HCT116 (cell line): Measurements from ENCODE around the gene PRAME. TPM values are rescaled to one million over a fixed set of nuclear protein-coding genes. Genes with fewer than 3 reads are reported as not detected.

Source experiments
- ATAC-seq: fragments of 200-7000 bp; cut with Tn5 transposase; 2 replicates; pipeline ENCODE4 v1.9.1; 2020; ENCODE audit warnings: mild to moderate bottlenecking, moderate library complexity
- BruUV-seq: library from RNA; stranded (reverse); fragments of 400-500 nt; replicated peaks from 2 replicates; lab custom pipeline; 2021; lab: Mats Ljungman, UMichigan
- CTCF ChIA-PET: fragments of 300-600 bp; sonication (Branson Sonifier 250); formaldehyde crosslinking; loops from one replicate; lab custom pipeline; 2021; ENCODE audit warnings: antibody characterized with exemption; lab: Charles Lee
- POLR2A ChIA-PET: fragments of 300-600, 350-600 bp; sonication (Branson Sonifier 250); formaldehyde crosslinking; loops from one replicate; lab custom pipeline; 2021; ENCODE audit warnings: antibody characterized with exemption; lab: Charles Lee
- RAD21 ChIA-PET, 2 experiments: fragments of 300-600 bp; sonication (Branson Sonifier 250); formaldehyde crosslinking; loops; one replicate each; lab custom pipeline; 2023; ENCODE audit warnings: low total read pairs in 2 of 2; ENCODE audit not compliant: uncharacterized antibody in 2 of 2, unreplicated experiment in 2 of 2, low non-redundant PET in 1 of 2; lab: Charles Lee
- DNase-seq: peaks from one replicate; pipeline ENCODE4 v3.0.0-alpha.2; 2010; ENCODE audit warnings: low read depth, low spot score
- H2AFZ ChIP-seq: fragments of 200-600 bp; shearing (Covaris generic), sonication (generic); 2 replicates; pipeline ENCODE4 v1.6.1; 2017; ENCODE audit warnings: low read depth, mixed run types, mixed read lengths, antibody characterized with exemption, low read length; ENCODE audit not compliant: poor library complexity, severe bottlenecking
- H3K27ac ChIP-seq: 2 replicates; pipeline ENCODE4 v1.5.1; 2012; ENCODE audit warnings: low read depth, low read length
- H3K27me3 ChIP-seq: fragments of 200-600 bp; sonication (generic); 2 replicates; pipeline ENCODE4 v1.6.1; 2016; ENCODE audit warnings: mixed run types, low read length, mixed read lengths; ENCODE audit not compliant: insufficient read depth
- H3K36me3 ChIP-seq, 2 experiments: fragments of 200-500 bp in 1 of 2; fragments of 200-600 bp in 1 of 2; sonication (Bioruptor generic) in 1 of 2; sonication (generic) in 1 of 2; 2 replicates each; pipeline versions ENCODE4 v1.5.1 to v1.6.1; 2014 to 2016; ENCODE audit warnings: low read length in 2 of 2, inconsistent platforms in 1 of 2, mixed read lengths in 1 of 2, mixed run types in 1 of 2; ENCODE audit not compliant: insufficient read depth in 2 of 2, control insufficient read depth in 1 of 2
- H3K4me1 ChIP-seq, 2 experiments: fragments of 200-600 bp in 1 of 2; sonication (generic) in 1 of 2; 2 replicates each; pipeline versions ENCODE4 v1.5.1 to v1.6.1; 2012 to 2017; ENCODE audit warnings: low read length in 2 of 2, inconsistent platforms in 1 of 2, mild to moderate bottlenecking in 1 of 2, mixed read lengths in 1 of 2, mixed run types in 1 of 2, moderate library complexity in 1 of 2; ENCODE audit not compliant: insufficient read depth in 2 of 2, control insufficient read depth in 1 of 2
- H3K4me2 ChIP-seq: fragments of 200-600 bp; sonication (generic); 2 replicates; pipeline ENCODE4 v1.6.1; 2017; ENCODE audit warnings: mixed run types, low read length, mixed read lengths
- H3K4me3 ChIP-seq, 2 experiments: fragments of 200-600 bp in 1 of 2; sonication (generic) in 1 of 2; replicated peaks in 1 of 2; 2 replicates each; pipeline ENCODE4 v1.5.1; 2011 to 2016; ENCODE audit warnings: low read length in 2 of 2, control low read depth in 1 of 2, low read depth in 1 of 2, mild to moderate bottlenecking in 1 of 2, mixed read lengths in 1 of 2, mixed run types in 1 of 2
- H3K79me2 ChIP-seq: fragments of 200-600 bp; sonication (generic); 2 replicates; pipeline ENCODE4 v1.6.1; 2017; ENCODE audit warnings: mild to moderate bottlenecking, mixed run types, low read length, moderate library complexity, mixed read lengths; ENCODE audit not compliant: insufficient read depth
- H3K9ac ChIP-seq: fragments of 200-600 bp; sonication (generic); 2 replicates; pipeline ENCODE4 v1.6.1; 2016; ENCODE audit warnings: low read length, mixed read lengths
- H3K9me2 ChIP-seq: fragments of 200-600 bp; sonication (generic), shearing (Covaris generic); 2 replicates; pipeline ENCODE4 v1.6.1; 2017; ENCODE audit warnings: mixed run types, mild to moderate bottlenecking, moderate library complexity; ENCODE audit not compliant: insufficient read depth
- H3K9me3 ChIP-seq, 2 experiments: fragments of 200-500 bp in 1 of 2; fragments of 200-600 bp in 1 of 2; sonication (Bioruptor generic) in 1 of 2; sonication (generic) in 1 of 2; 2 replicates each; pipeline ENCODE4 v1.6.1; 2014 to 2017; ENCODE audit warnings: low read length in 2 of 2, mixed read lengths in 2 of 2, inconsistent platforms in 1 of 2, low read depth in 1 of 2, mild to moderate bottlenecking in 1 of 2, mixed run types in 1 of 2, moderate library complexity in 1 of 2; ENCODE audit not compliant: control insufficient read depth in 1 of 2, insufficient read depth in 1 of 2
- H4K20me1 ChIP-seq: fragments of 200-600 bp; sonication (generic), shearing (Covaris generic); 2 replicates; pipeline ENCODE4 v1.6.1; 2017; ENCODE audit warnings: mixed run types, mild to moderate bottlenecking, moderate library complexity; ENCODE audit not compliant: insufficient read depth
- CBX3 ChIP-seq: IDR thresholded peaks from 2 replicates; pipeline ENCODE4 v1.6.1; 2012; ENCODE audit warnings: low read depth
- EGR1 ChIP-seq: IDR thresholded peaks from 2 replicates; pipeline ENCODE4 v1.6.1; 2012; ENCODE audit warnings: low read depth
- POLR2A ChIP-seq: IDR thresholded peaks from 2 replicates; pipeline ENCODE4 v1.7.0; 2011; ENCODE audit warnings: borderline replicate concordance; ENCODE audit not compliant: insufficient read depth, insufficient read length; ENCODE audit errors: extremely low read depth
- SIN3A ChIP-seq: IDR thresholded peaks from 2 replicates; pipeline ENCODE4 v1.6.1; 2012; ENCODE audit warnings: low read depth
- SP1 ChIP-seq: IDR thresholded peaks from 2 replicates; pipeline ENCODE4 v1.6.1; 2012; ENCODE audit warnings: low read depth
- SRF ChIP-seq: IDR thresholded peaks from 2 replicates; pipeline ENCODE4 v1.6.1; 2012; ENCODE audit warnings: low read depth
- intact Hi-C: fragments of 100-400 bp; cut with micrococcal nuclease; formaldehyde crosslinking; loops from 2 replicates; pipeline ENCODE4 v1.10.0; 2022
- total RNA-seq: library from RNA; stranded (reverse); gene quantifications from one replicate; pipeline ENCODE4 v1.2.1, GENCODE V29; 2021; ENCODE audit not compliant: unreplicated experiment
- TF ChIP-seq, protein P1 (sequence below): IDR thresholded peaks from 2 replicates; pipeline ENCODE4 v1.6.1; 2012; ENCODE audit warnings: low read depth
- TF ChIP-seq, protein P2 (sequence below): IDR thresholded peaks from 2 replicates; pipeline ENCODE4 v1.6.1; 2012
- TF ChIP-seq, protein P3 (sequence below), 3 experiments: fragments of 200-600 bp in 1 of 3; sonication (generic) in 1 of 3; IDR thresholded peaks in 2 of 3; conservative IDR thresholded peaks in 1 of 3; 2 replicates each; pipeline ENCODE4 v1.5.1; 2012 to 2017; ENCODE audit warnings: low read depth in 2 of 3, low read length in 2 of 3, antibody characterized with exemption in 1 of 3, borderline replicate concordance in 1 of 3, control low read depth in 1 of 3, mild to moderate bottlenecking in 1 of 3, mixed read lengths in 1 of 3, mixed run types in 1 of 3, moderate library complexity in 1 of 3; ENCODE audit not compliant: insufficient read depth in 1 of 3
- TF ChIP-seq, protein P4 (sequence below): IDR thresholded peaks from 2 replicates; pipeline ENCODE4 v1.6.1; 2011; ENCODE audit warnings: mild to moderate bottlenecking, low read length, moderate library complexity; ENCODE audit not compliant: insufficient replicate concordance; ENCODE audit errors: extremely low read depth
- TF ChIP-seq, protein P5 (sequence below): IDR thresholded peaks from 2 replicates; pipeline ENCODE4 v1.6.1; 2012

Gene PRAME
- total RNA-seq, 1 experiment from 2014 or later, result 28.4 TPM

DNA sequence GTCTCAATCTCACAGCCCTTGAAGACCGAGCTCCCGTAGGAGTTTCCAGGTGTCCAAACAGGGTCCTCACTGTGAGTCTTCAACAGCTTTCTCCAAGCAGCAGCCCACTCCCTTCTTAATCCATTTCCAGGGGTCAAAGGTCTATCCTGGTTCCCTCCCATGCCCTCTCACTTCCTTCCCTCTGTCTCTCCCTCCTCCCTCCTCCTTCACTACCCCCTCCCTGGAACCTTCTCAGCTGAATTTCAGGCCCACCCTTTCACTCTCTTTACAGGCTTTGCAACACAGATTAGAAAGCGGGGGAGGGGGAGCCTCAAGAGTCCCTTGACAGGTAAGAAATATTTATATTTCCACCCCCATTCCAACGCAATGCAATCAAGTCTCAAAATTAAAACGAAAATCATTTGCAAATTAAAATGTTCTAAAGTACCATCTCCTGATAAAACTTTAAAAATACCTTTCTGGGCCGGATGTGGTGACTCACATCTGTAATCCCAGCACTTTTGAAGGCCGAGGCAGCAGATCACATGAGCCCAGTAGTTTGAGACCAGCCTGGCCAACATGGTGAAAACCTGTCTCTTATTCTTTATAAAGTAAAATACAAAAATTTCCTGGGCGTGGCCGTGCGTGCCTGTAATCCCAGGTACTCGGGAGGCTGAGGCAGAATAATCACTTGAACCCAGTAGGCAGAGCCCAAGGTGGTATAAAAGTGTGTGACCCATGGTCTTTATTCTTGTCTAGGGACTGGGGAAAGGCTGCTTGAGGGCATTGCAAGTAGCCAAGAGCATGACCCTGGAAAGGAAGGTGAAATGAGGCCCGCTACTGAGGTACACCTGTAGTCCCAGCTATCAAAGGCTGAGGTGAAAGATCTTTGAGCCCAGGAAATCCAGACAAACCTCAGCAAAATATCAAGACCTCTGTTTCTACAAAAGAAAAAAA is 38.1 kb downstream of the PRAME start:
- intact Hi-C loops, result no loop called here
- CTCF ChIA-PET, result interaction anchor here (1.1 to 1.6 kb wide), 3 partner anchors 12 to 66 kb away, joined by 5 to 7 read pairs (median 6); partner anchors contain the start of genes PRAME and ZNF280B
- POLR2A ChIA-PET, result interaction anchor here (0.6 to 1.7 kb wide), 3 partner anchors 12 to 75 kb away, joined by 4 to 8 read pairs (median 5); partner anchors contain the start of gene ZNF280B
- peak overlapping the region; percentile 53 for H3K4me2 ChIP-seq
- no peaks in the 10 kb centered on the region for H3K9me3 ChIP-seq
- H2AFZ ChIP-seq, result peak overlapping the region; percentile 40
- H3K4me1 ChIP-seq, result peaks cover 0 to 16% of the 10 kb centered on the region in 2 experiments; a peak in 2 of 4 replicates
- no peak overlapping the region for H3K27ac ChIP-seq
- H4K20me1 ChIP-seq, result no peaks in the 10 kb centered on the region
- no peaks in the 10 kb centered on the region for H3K9me2 ChIP-seq
- no peak for ATAC-seq
- H3K79me2 ChIP-seq, result no peaks in the 10 kb centered on the region
- no peak for DNase-seq
- no peaks in the 10 kb centered on the region for H3K36me3 ChIP-seq
- no peak for TF ChIP-seq POLR2A
- TF ChIP-seq, protein P1, sequence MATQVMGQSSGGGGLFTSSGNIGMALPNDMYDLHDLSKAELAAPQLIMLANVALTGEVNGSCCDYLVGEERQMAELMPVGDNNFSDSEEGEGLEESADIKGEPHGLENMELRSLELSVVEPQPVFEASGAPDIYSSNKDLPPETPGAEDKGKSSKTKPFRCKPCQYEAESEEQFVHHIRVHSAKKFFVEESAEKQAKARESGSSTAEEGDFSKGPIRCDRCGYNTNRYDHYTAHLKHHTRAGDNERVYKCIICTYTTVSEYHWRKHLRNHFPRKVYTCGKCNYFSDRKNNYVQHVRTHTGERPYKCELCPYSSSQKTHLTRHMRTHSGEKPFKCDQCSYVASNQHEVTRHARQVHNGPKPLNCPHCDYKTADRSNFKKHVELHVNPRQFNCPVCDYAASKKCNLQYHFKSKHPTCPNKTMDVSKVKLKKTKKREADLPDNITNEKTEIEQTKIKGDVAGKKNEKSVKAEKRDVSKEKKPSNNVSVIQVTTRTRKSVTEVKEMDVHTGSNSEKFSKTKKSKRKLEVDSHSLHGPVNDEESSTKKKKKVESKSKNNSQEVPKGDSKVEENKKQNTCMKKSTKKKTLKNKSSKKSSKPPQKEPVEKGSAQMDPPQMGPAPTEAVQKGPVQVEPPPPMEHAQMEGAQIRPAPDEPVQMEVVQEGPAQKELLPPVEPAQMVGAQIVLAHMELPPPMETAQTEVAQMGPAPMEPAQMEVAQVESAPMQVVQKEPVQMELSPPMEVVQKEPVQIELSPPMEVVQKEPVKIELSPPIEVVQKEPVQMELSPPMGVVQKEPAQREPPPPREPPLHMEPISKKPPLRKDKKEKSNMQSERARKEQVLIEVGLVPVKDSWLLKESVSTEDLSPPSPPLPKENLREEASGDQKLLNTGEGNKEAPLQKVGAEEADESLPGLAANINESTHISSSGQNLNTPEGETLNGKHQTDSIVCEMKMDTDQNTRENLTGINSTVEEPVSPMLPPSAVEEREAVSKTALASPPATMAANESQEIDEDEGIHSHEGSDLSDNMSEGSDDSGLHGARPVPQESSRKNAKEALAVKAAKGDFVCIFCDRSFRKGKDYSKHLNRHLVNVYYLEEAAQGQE, result no peak
- TF ChIP-seq, protein P2, sequence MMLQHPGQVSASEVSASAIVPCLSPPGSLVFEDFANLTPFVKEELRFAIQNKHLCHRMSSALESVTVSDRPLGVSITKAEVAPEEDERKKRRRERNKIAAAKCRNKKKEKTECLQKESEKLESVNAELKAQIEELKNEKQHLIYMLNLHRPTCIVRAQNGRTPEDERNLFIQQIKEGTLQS, result no peak
- TF ChIP-seq SRF, result no peak
- TF ChIP-seq, protein P3, sequence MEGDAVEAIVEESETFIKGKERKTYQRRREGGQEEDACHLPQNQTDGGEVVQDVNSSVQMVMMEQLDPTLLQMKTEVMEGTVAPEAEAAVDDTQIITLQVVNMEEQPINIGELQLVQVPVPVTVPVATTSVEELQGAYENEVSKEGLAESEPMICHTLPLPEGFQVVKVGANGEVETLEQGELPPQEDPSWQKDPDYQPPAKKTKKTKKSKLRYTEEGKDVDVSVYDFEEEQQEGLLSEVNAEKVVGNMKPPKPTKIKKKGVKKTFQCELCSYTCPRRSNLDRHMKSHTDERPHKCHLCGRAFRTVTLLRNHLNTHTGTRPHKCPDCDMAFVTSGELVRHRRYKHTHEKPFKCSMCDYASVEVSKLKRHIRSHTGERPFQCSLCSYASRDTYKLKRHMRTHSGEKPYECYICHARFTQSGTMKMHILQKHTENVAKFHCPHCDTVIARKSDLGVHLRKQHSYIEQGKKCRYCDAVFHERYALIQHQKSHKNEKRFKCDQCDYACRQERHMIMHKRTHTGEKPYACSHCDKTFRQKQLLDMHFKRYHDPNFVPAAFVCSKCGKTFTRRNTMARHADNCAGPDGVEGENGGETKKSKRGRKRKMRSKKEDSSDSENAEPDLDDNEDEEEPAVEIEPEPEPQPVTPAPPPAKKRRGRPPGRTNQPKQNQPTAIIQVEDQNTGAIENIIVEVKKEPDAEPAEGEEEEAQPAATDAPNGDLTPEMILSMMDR (IDR thresholded peaks at IDR 0.05 in 2 of 3, conservative IDR thresholded peaks at IDR 0.05 in 1 of 3; ENCODE audit: borderline replicate concordance in 1 of 3, insufficient read depth in 1 of 3, low read depth in 2 of 3, low read length in 2 of 3), result no peak
- TF ChIP-seq, protein P4, sequence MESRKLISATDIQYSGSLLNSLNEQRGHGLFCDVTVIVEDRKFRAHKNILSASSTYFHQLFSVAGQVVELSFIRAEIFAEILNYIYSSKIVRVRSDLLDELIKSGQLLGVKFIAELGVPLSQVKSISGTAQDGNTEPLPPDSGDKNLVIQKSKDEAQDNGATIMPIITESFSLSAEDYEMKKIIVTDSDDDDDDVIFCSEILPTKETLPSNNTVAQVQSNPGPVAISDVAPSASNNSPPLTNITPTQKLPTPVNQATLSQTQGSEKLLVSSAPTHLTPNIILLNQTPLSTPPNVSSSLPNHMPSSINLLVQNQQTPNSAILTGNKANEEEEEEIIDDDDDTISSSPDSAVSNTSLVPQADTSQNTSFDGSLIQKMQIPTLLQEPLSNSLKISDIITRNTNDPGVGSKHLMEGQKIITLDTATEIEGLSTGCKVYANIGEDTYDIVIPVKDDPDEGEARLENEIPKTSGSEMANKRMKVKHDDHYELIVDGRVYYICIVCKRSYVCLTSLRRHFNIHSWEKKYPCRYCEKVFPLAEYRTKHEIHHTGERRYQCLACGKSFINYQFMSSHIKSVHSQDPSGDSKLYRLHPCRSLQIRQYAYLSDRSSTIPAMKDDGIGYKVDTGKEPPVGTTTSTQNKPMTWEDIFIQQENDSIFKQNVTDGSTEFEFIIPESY, result no peak
- TF ChIP-seq SIN3A, result no peak
- TF ChIP-seq EGR1, result no peak
- TF ChIP-seq CBX3, result no peak
- TF ChIP-seq, protein P5, sequence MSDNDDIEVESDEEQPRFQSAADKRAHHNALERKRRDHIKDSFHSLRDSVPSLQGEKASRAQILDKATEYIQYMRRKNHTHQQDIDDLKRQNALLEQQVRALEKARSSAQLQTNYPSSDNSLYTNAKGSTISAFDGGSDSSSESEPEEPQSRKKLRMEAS, result no peak
- TF ChIP-seq SP1, result no peak
- TF ChIP-seq, all 23 proteins: peak for 0
- Histone ChIP-seq H3K4me3 (no peak overlapping the region), H3K9ac (no peak overlapping the region), H3K27me3 (no peaks in the 10 kb centered on the region)
- RAD21 ChIA-PET, result no interaction called here
- BruUV-seq, result no TSS peak
